ENCODE data around the gene FCN1.

GRCh38 chr9:134871697-134872340, 45.9 kb downstream of the FCN1 start:
- TF ChIP-seq, protein P1, sequence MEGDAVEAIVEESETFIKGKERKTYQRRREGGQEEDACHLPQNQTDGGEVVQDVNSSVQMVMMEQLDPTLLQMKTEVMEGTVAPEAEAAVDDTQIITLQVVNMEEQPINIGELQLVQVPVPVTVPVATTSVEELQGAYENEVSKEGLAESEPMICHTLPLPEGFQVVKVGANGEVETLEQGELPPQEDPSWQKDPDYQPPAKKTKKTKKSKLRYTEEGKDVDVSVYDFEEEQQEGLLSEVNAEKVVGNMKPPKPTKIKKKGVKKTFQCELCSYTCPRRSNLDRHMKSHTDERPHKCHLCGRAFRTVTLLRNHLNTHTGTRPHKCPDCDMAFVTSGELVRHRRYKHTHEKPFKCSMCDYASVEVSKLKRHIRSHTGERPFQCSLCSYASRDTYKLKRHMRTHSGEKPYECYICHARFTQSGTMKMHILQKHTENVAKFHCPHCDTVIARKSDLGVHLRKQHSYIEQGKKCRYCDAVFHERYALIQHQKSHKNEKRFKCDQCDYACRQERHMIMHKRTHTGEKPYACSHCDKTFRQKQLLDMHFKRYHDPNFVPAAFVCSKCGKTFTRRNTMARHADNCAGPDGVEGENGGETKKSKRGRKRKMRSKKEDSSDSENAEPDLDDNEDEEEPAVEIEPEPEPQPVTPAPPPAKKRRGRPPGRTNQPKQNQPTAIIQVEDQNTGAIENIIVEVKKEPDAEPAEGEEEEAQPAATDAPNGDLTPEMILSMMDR (IDR thresholded peaks at IDR 0.05; ENCODE audit: insufficient read depth, low read length, poor library complexity, severe bottlenecking): no peak
- no peak for TF ChIP-seq EZH2phosphoT487 (conservative IDR thresholded peaks at IDR 0.05; ENCODE audit: low read length)

All from SU-DHL-6 (cell line).